IMR-90 (cell line): ENCODE data around the gene PTX3.

Experiments
- CTCF ChIP-seq: conservative IDR thresholded peaks from 2 replicates; pipeline ENCODE4 v1.5.1; 2012; ENCODE audit warnings: mild to moderate bottlenecking, low read depth, low read length, improper control_type of control experiment
- RAD21 ChIP-seq: IDR thresholded peaks from 2 replicates; pipeline ENCODE4 v1.6.1; 2012; ENCODE audit warnings: low read length, improper control_type of control experiment

- no peak for TF ChIP-seq CTCF
- peak; percentile 19; the same call in 1 of the 2 replicates for TF ChIP-seq RAD21
Observed at GRCh38 chr3:157436583-157437291, at the start of gene PTX3.
